Measurements from ENCODE around the gene LAMP2.

- TF ChIP-seq CTCF (conservative IDR thresholded peaks at IDR 0.05) (no peak), ZFX (IDR thresholded peaks at IDR 0.05) (no peak)
Observed at GRCh38 chrX:120462370-120462769, 6.7 kb downstream of the LAMP2 start.
